Measurements from ENCODE around the gene NKX6-1.

NKX6-1 gene

DNA sequence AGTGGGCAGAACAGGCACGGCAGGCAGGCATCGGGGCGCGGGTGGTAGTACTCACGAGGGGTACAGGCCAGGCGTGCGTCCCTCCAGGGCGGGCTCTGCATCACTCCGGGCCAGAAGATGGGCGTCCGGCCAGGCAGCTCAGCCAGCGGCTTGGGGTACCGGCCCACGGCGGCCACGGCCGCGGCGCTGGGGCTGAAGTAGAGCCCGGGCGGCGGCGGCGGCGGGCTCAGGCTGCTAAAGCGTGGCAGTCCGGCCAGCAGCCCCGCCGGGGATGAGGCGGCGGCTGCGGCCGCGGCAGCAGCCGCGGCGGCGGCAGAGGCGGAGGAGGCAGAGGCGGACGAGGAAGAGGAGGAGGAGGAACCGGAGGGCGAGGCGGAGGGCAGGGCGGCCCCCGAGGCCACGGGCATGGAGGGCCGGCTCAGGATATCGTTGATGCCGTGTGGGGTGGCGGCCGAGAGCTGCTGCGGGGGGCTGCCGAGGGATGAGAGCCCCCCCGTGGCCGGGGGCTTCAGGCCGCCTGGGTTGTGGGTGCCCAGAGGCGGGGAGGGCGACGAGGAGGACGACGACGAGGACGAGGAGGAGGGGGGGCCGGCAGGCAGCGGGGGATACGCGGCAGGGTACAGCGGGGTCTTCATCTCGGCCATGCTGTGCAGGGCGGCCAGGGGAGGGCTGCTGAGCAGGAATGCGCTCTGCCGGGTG, 1.4 kb downstream of the NKX6-1 start:
- DNase-seq: no peak

- DNase-seq: no peak
Observed at GRCh38 chr4:84496706-84497503, 2.2 kb downstream of the NKX6-1 start.

DNA sequence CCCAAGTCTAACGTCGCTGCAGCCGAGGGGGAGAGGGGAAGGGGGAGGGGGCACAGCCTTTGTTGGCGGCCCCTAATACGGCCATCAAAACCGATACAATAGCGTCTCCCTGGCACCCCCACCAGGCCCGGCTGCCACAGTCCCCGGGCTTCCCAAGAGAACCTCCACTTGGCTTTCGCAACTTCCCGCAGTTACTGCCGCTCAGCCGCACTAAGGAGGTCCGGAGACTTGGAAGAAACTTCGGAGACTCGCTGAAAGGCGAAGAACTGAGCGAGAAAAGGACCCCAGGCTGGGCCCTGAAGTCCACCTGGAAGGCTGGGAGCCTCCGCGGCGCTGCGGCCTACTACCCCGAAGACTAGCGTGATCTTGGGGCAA, 2.8 kb downstream of the NKX6-1 start:
- no peak for DNase-seq

GRCh38 chr4:84495794-84496261, 3.3 kb downstream of the NKX6-1 start:
- no peak for DNase-seq

GRCh38 chr4:84495118-84495793, 3.8 kb downstream of the NKX6-1 start:
- DNase-seq: no peak

- no peak for DNase-seq
Observed at GRCh38 chr4:84494531-84494930, 4.6 kb downstream of the NKX6-1 start.

GRCh38 chr4:84494076-84494475, 5.0 kb downstream of the NKX6-1 start:
- no peak for DNase-seq

GRCh38 chr4:84493092-84493850, 5.8 kb downstream of the NKX6-1 start:
- no peak for DNase-seq

DNA sequence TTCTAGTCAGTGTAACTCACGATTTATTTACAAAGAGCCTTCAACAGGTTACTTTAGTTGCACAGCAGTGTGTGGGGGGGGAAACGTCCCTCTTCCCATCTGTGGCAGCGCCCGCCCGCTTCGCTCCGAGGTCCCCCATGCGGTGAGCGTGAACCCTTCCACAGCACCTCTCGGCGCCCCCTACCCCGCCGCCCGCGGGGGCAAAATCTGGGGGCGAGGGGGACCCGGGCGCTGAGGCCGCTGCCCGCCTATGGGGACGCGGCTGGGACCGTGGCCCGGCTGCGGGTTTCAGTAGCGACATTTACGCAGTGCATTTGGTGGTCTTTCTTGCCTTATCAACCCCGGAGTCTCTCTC, 6.4 kb downstream of the NKX6-1 start:
- no peak for DNase-seq

DNA sequence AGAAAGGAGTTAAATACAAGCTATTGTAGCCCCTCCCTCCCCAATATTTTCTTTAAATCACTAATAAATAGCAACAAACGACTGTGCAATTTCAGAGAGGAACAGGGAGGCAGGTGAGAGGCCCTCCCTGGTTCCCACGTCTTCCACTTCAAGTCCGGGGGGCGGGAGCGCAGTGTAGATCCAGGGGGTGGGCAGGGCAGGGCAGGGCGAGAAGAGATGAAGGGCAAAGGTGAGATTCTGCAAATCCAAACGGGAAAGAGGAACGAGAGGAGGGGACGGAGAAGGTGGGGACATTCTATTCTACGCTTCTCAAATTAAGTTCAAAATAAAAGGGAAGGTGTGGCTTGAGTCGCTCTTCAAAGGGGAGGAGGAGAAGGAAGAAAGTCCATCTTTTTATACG, 6.8 kb downstream of the NKX6-1 start:
- DNase-seq: no peak

GRCh38 chr4:84491481-84491880, 7.6 kb downstream of the NKX6-1 start:
- DNase-seq: no peak

DNA sequence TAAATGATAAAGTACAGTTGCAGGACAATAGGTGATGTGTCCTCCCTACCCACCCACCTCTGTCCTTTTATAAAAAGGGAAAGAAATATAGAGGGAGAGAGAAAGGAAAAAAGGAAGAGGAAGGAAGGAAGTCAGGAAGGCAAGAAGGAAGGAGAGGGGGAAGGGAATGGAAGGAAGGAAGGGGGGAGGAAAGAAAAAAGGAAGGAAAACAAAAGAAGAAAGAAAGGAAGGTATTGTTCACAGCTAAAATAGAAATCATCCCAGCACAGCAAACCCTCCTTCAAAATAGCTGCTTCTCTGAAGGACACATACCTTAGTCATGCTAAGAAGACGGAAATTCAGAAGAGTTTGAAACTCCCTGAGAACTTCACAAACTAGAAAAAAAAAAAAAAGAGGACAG, 8.4 kb downstream of the NKX6-1 start:
- no peak for DNase-seq

- DNase-seq: no peak
Observed at GRCh38 chr4:84484236-84484635, 14.9 kb downstream of the NKX6-1 start.

DNA sequence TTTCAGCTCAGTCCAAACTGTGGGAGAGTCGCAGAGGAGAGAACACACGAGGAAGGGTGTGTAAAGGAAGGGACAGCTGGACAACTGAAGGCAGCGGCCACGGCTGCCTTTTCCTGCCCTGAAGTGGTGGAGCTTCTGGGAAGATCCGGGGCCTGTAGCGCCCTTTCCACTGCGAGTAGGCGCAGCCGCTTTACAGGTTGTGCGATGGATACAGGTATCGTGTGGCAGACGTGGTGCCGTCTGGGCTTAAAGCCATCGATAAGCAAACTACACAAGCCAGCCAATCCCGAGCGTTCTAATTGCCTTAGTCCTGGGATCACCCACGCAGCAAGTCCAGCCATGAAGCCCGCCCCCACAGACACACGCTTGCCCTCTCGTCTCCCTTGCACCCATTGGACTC, 15.4 kb downstream of the NKX6-1 start:
- DNase-seq: no peak

DNA sequence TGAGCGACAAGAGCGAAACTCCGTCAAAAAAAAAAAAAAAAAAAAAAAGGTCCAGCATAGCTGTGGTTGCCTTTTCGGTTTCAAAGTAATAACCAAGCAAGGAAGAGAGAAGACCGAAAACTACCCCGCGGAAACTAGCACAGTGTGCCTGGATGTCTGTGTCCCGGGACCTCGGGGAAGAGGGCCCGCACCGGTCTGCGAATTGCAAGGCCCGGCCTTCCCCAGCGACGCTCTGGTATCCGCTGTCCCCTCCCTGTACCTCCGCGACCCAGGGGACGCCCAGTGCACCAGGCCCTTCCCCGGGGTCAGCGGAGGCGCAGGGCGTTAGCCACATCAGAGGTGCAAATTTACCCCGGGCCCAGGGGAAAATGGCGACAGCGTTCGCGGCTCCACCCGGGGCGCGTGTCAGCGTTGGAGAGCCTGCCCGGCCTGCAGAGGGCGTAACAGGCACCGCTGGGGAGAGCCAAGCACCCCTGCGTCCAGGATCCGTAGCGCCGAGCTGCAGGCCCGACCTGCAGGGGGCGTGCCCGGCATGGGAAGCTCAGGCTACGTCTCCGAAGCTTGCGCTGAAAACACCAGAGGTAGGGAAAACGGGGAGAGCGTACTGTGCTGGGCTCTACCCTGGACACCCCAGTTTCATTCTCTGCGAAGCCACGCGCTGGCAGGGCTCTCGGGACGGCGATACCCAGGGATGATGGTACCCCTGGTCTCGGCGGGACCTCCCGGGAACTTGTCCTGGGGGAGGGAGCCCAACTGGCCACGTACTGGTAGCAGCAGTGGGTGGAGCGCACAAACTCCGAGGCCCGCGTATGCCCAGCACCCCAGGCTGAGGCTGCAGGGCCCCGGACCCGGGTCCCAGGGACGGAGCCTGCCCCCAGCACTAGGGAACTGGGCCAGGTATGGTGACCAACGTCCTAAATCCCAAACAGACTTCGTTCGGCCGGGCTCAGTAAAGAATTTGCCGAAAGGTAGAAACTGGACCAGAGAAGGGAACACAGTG, 16.2 kb downstream of the NKX6-1 start:
- DNase-seq: no peak

- DNase-seq: no peak
Observed at GRCh38 chr4:84481860-84482245, 17.2 kb downstream of the NKX6-1 start.

GRCh38 chr4:84481077-84481859, 17.8 kb downstream of the NKX6-1 start:
- no peak for DNase-seq

- no peak for DNase-seq
Observed at GRCh38 chr4:84480082-84480481, 19.0 kb downstream of the NKX6-1 start.

- DNase-seq: no peak
Observed at GRCh38 chr4:84479663-84480062, 19.4 kb downstream of the NKX6-1 start.

- no peak for DNase-seq
Observed at GRCh38 chr4:84477738-84478137, 21.4 kb downstream of the NKX6-1 start.

DNA sequence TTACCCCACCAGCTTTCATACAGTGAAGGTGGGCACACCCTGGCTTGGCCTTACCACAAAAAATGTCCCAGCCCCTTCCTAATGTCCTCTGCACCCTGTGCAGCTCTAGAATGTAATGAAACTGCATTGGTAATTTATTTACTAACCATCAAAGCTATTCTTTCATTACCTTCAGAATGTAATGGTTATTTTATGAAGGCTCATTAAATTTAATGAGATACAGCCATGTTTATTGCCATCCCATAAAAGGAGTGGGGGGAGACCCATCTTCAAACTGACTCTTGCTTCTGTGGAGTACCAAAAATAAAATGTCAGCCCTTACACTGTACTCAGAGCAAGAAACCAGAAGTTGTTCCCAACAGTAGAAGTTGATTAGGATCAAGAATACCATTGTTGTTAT, 25.0 kb downstream of the NKX6-1 start:
- no peak for DNase-seq
